HepG2 (cell line): ENCODE data around the gene CCDC69. TPM values are rescaled to one million over a fixed set of nuclear protein-coding genes. Genes with fewer than 3 reads are reported as not detected.
A peak's percentile ranks its signal among the peaks of the same experiment; 100 is the strongest.

ENCODE experiments used
- ATAC-seq: fragments of 200-7000 bp; cut with Tn5 transposase; 3 replicates; pipeline ENCODE4 v1.9.1; 2020; ENCODE audit warnings: mild to moderate bottlenecking, moderate library complexity
- BruUV-seq: library from RNA; stranded (reverse); fragments of 400-500 nt; replicated peaks from 2 replicates; lab custom pipeline; 2021; lab: Mats Ljungman, UMichigan
- CTCF ChIA-PET: fragments of 300-600 bp; formaldehyde crosslinking; extraction: SDS; loops from one replicate; lab custom pipeline; 2021; ENCODE audit warnings: low total read pairs, inconsistent platforms, low intra/inter-chr PET ratio; lab: Yijun Ruan, JAX
- POLR2A ChIA-PET: fragments of 350-600 bp; sonication (Branson Sonifier 250); formaldehyde crosslinking; loops from one replicate; lab custom pipeline; 2020; ENCODE audit warnings: antibody characterized with exemption, inconsistent platforms; lab: Yijun Ruan, JAX
- DNase-seq: peaks from one replicate; pipeline ENCODE4 v3.0.0-alpha.2; 2015; ENCODE audit warnings: low spot score
- FAIRE-seq: peaks from 3 replicates; lab custom pipeline; 2011; peaks lifted over from hg19 to GRCh38; lab: Jason Lieb, UNC
- H2AFZ ChIP-seq: one replicate; pipeline ENCODE4 v1.6.1; 2011; ENCODE audit warnings: low read length, inconsistent platforms
- H3K27ac ChIP-seq: fragments of 300-600 bp; 3 replicates; pipeline ENCODE4 v1.8.0; 2011; ENCODE audit warnings: mixed run types, mild to moderate bottlenecking, mixed read lengths, low read length, inconsistent platforms; ENCODE audit not compliant: insufficient read depth; ENCODE audit errors: extremely low read length
- H3K27me3 ChIP-seq, 2 experiments: fragments of 200-600 bp in 1 of 2; 2 replicates in 1 of 2; 3 replicates in 1 of 2; pipeline versions ENCODE4 v1.6.0 to v1.8.0; 2011; ENCODE audit warnings: low read length in 2 of 2, mild to moderate bottlenecking in 2 of 2, moderate library complexity in 2 of 2, inconsistent platforms in 1 of 2; ENCODE audit not compliant: insufficient read depth in 2 of 2, control insufficient read depth in 1 of 2
- H3K36me3 ChIP-seq, 2 experiments: fragments of 200-600 bp in 1 of 2; replicated peaks in 1 of 2; 2 replicates in 1 of 2; 3 replicates in 1 of 2; pipeline versions ENCODE4 v1.5.1 to v1.8.0; 2011; ENCODE audit warnings: low read length in 2 of 2, inconsistent platforms in 1 of 2; ENCODE audit not compliant: insufficient read depth in 2 of 2, control insufficient read depth in 1 of 2
- H3K4me1 ChIP-seq: 2 replicates; pipeline ENCODE4 v1.5.1; 2012; ENCODE audit warnings: low read length, inconsistent platforms; ENCODE audit not compliant: insufficient read depth
- H3K4me2 ChIP-seq: 2 replicates; pipeline ENCODE4 v1.6.0; 2011; ENCODE audit warnings: low read depth, low read length, inconsistent platforms
- H3K4me3 ChIP-seq, 3 experiments: fragments of 200-600 bp in 1 of 3; sonication (generic), shearing (Covaris generic) in 1 of 3; replicated peaks in 1 of 3; 2 replicates each; pipeline ENCODE4 v1.5.1; 2011 to 2016; ENCODE audit warnings: low read length in 3 of 3, inconsistent platforms in 2 of 3, low read depth in 2 of 3, mild to moderate bottlenecking in 2 of 3, control low read depth in 1 of 3, mixed read lengths in 1 of 3; ENCODE audit not compliant: insufficient read depth in 1 of 3
- H3K79me2 ChIP-seq: one replicate; pipeline ENCODE4 v1.6.1; 2011; ENCODE audit warnings: low read length, inconsistent platforms; ENCODE audit not compliant: insufficient read depth
- H3K9ac ChIP-seq: 2 replicates; pipeline ENCODE4 v1.6.0; 2011; ENCODE audit warnings: mild to moderate bottlenecking, low read depth, low read length, inconsistent platforms; ENCODE audit not compliant: insufficient read depth
- H3K9me3 ChIP-seq: 2 replicates; pipeline ENCODE4 v1.5.1; 2012; ENCODE audit warnings: mild to moderate bottlenecking, low read length
- H4K20me1 ChIP-seq: 2 replicates; pipeline ENCODE4 v1.6.0; 2011; ENCODE audit warnings: inconsistent platforms, mild to moderate bottlenecking, low read length, moderate library complexity; ENCODE audit not compliant: insufficient read depth
- GTF3A ChIP-seq: sonication (generic); formaldehyde crosslinking; conservative IDR thresholded peaks from 2 replicates; pipeline ENCODE4 v1.4.0; 2020; ENCODE audit warnings: mild to moderate bottlenecking, missing genetic modification reagents
- MAFF ChIP-seq: IDR thresholded peaks from 2 replicates; pipeline ENCODE4 v1.6.1; 2011; ENCODE audit warnings: low read depth, low read length, improper control_type of control experiment
- MAZ ChIP-seq, 2 experiments: sonication (generic) in 1 of 2; formaldehyde crosslinking in 1 of 2; IDR thresholded peaks; 2 replicates each; pipeline versions ENCODE4 v1.5.0 to v1.6.1; 2012 to 2020; ENCODE audit warnings: low read depth in 2 of 2, mild to moderate bottlenecking in 2 of 2, borderline replicate concordance in 1 of 2, improper control_type of control experiment in 1 of 2, low read length in 1 of 2, missing genetic modification reagents in 1 of 2, moderate library complexity in 1 of 2
- NCOA2 ChIP-seq: sonication (generic); formaldehyde crosslinking; IDR thresholded peaks from 2 replicates; pipeline ENCODE4 v1.8.0; 2022; ENCODE audit warnings: inconsistent platforms
- RCOR2 ChIP-seq: IDR thresholded peaks from 2 replicates; pipeline ENCODE4 v1.6.1; 2016; ENCODE audit warnings: missing biosample characterization, missing genetic modification reagents
- SRY ChIP-seq: sonication (generic); formaldehyde crosslinking; IDR thresholded peaks from 2 replicates; pipeline ENCODE4 v1.8.0; 2022; ENCODE audit warnings: mild to moderate bottlenecking, missing genetic modification reagents
- TOE1 ChIP-seq: sonication (generic); formaldehyde crosslinking; IDR thresholded peaks from 2 replicates; pipeline ENCODE4 v1.4.0; 2020; ENCODE audit warnings: mild to moderate bottlenecking, missing genetic modification reagents
- XRCC5 ChIP-seq: fragments of 200-400 bp; formaldehyde crosslinking; optimal IDR thresholded peaks from 2 replicates; pipeline ENCODE3; 2017; ENCODE audit warnings: mild to moderate bottlenecking, low read length
- ZBTB7B ChIP-seq: sonication (generic); formaldehyde crosslinking; IDR thresholded peaks from 2 replicates; pipeline ENCODE4 v1.4.0; 2020; ENCODE audit warnings: missing genetic modification reagents
- ZFP90 ChIP-seq: sonication (generic); formaldehyde crosslinking; IDR thresholded peaks from 2 replicates; pipeline ENCODE4 v1.8.0; 2022; ENCODE audit warnings: missing genetic modification reagents, mild to moderate bottlenecking, inconsistent platforms, borderline replicate concordance
- ZFYVE20 ChIP-seq: sonication (generic); formaldehyde crosslinking; IDR thresholded peaks from 2 replicates; pipeline ENCODE4 v1.8.0; 2023; ENCODE audit warnings: low read depth, mild to moderate bottlenecking, moderate library complexity, missing genetic modification reagents, borderline replicate concordance
- ZMYM2 ChIP-seq: sonication (generic); formaldehyde crosslinking; IDR thresholded peaks from 2 replicates; pipeline ENCODE4 v1.8.0; 2022; ENCODE audit warnings: mild to moderate bottlenecking, missing genetic modification reagents
- ZNF20 ChIP-seq: sonication (generic); formaldehyde crosslinking; IDR thresholded peaks from 2 replicates; pipeline ENCODE4 v1.4.0; 2020; ENCODE audit warnings: mild to moderate bottlenecking, moderate library complexity, missing genetic modification reagents
- ZNF317 ChIP-seq: sonication (generic); formaldehyde crosslinking; IDR thresholded peaks from 2 replicates; pipeline ENCODE4 v1.5.0; 2020; ENCODE audit warnings: mild to moderate bottlenecking, missing genetic modification reagents
- ZNF33B ChIP-seq: sonication (generic); formaldehyde crosslinking; IDR thresholded peaks from 2 replicates; pipeline ENCODE4 v1.5.1; 2020; ENCODE audit warnings: mild to moderate bottlenecking, missing genetic modification reagents
- ZNF496 ChIP-seq: sonication (generic); formaldehyde crosslinking; IDR thresholded peaks from 2 replicates; pipeline ENCODE4 v1.8.1; 2023; ENCODE audit warnings: mild to moderate bottlenecking, moderate library complexity, missing genetic modification reagents; ENCODE audit not compliant: insufficient replicate concordance
- ZNF546 ChIP-seq: sonication (generic); formaldehyde crosslinking; conservative IDR thresholded peaks from 2 replicates; pipeline ENCODE4 v1.8.1; 2023; ENCODE audit warnings: mild to moderate bottlenecking, missing genetic modification reagents
- ZNF552 ChIP-seq: sonication (generic); formaldehyde crosslinking; IDR thresholded peaks from 2 replicates; pipeline ENCODE4 v1.9.0; 2022; ENCODE audit warnings: missing genetic modification reagents, mild to moderate bottlenecking, borderline replicate concordance
- ZNF709 ChIP-seq: sonication (generic); formaldehyde crosslinking; IDR thresholded peaks from 2 replicates; pipeline ENCODE4 v1.5.0; 2020; ENCODE audit warnings: mild to moderate bottlenecking, missing genetic modification reagents
- ZNF782 ChIP-seq: sonication (generic); formaldehyde crosslinking; IDR thresholded peaks from 2 replicates; pipeline ENCODE4 v1.4.0; 2020; ENCODE audit warnings: missing genetic modification reagents, mild to moderate bottlenecking, borderline replicate concordance
- WGBS: methylation state at CpG from one replicate; pipeline ENCODE4 v1.1.6; 2017; ENCODE audit warnings: low lambda C conversion rate; 5-methylcytosine and 5-hydroxymethylcytosine counted together
- in situ Hi-C: cut with HindIII; loops from 2 replicates; pipeline ENCODE4 v1.10.0; 2017; ENCODE audit warnings: low pct_unique_long_range_greater_than_20kb; ENCODE audit not compliant: extremely low pct_ligation_motif_present
- intact Hi-C: fragments of 100-400 bp; cut with micrococcal nuclease; formaldehyde crosslinking; loops from one replicate; pipeline ENCODE4 v1.10.0; 2022; ENCODE audit not compliant: unreplicated experiment
- polyA plus RNA-seq, 8 experiments: library from polyadenylated mRNA; depleted of rRNA in 3 of 8; stranded (reverse) in 7 of 8; unstranded in 1 of 8; fragments of >200 nt; fragmentation: Illumina TruSeq in 4 of 8; extraction: Trizol in 4 of 8; gene quantifications; 2 replicates each; pipeline versions ENCODE4 v1.2.1 to v1.2.3, GENCODE V29; 2011 to 2016; ENCODE audit warnings: low read depth in 4 of 8, missing spikeins in 1 of 8, mixed read lengths in 1 of 8; ENCODE audit not compliant: insufficient read depth in 1 of 8
- total RNA-seq, 5 experiments: library from RNA; depleted of rRNA; stranded (reverse); fragments of >200 nt; fragmentation: Illumina TruSeq; extraction: Trizol; gene quantifications; 2 replicates each; pipeline ENCODE4 v1.2.3, GENCODE V29; 2016; ENCODE audit warnings: low read depth in 1 of 5
- TF ChIP-seq, protein P1 (sequence below): sonication (generic); formaldehyde crosslinking; IDR thresholded peaks from 2 replicates; pipeline ENCODE4 v1.8.1; 2023; ENCODE audit warnings: mild to moderate bottlenecking, missing genetic modification reagents
- TF ChIP-seq, protein P2 (sequence below): IDR thresholded peaks from 2 replicates; pipeline ENCODE4 v1.6.1; 2016; ENCODE audit warnings: low read depth, control low read depth
- TF ChIP-seq, protein P3 (sequence below): sonication (generic); formaldehyde crosslinking; IDR thresholded peaks from 2 replicates; pipeline ENCODE4 v1.5.0; 2020; ENCODE audit warnings: missing genetic modification reagents

CCDC69 gene
- total and polyA plus RNA-seq, 2 of the 13 experiments (the other 11 are each of a cell fraction or from before 2014, with no cell fraction given): 12.2 to 45.2 TPM

DNA sequence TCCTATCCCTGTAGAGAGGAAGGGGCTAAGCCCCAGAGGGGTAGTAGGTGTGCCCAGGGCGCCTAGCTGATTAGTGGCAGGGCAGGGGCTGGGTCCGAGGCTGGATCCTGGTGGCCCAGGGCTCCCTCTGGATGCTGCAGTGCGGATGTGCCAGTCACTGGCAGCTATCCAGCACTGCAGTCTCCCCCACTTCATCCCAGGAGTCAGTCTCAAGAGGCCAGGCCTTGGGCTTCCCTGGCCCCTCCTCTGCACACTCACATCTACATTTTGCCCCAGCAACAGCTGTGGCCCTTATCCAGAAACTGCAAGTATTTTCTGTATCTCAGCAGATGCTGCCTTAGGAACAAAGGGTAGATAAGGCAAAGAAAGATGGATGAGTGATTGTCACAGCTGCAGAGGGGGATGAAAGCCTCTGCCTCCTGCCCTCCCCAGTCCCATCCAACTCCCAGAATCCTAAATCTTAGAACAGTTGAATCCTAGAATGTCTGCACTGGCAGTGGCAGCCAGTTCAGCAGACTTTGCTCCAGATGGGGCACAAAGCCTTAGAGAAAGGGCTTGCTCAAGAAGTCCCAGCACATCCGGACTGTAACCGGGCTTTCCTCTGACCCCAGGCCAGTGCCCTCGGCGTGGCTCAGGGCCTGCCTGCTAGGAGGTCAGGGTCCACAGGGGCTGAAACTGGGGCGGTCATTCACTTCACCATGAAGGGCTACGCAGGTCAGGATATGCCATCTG lies 68.0 kb downstream of the CCDC69 start:
- H3K27ac ChIP-seq: peak overlapping the region; percentile 74
- CTCF ChIA-PET: no interaction called here
- peak overlapping the region; percentile 74 to 80 (median 77) for H3K4me3 ChIP-seq
- intact Hi-C loops: no loop called here
- in situ Hi-C loops: no loop called here
- FAIRE-seq (peak; percentile 79), ATAC-seq (peak; percentile 85), DNase-seq (peak; percentile 42)
- 0 out of 5 replicates have a peak, but pooled peaks cover 0 to 3% of the 10 kb centered on the region in 2 experiments for H3K36me3 ChIP-seq
- no peaks in the 10 kb centered on the region for H3K9me3 ChIP-seq
- POLR2A ChIA-PET: no interaction called here
- H3K79me2 ChIP-seq: peaks cover 39% of the 10 kb centered on the region
- H3K4me2 ChIP-seq: peak overlapping the region; percentile 96
- 0% methylated on average over 4 of the region's 9 CpGs for WGBS
- H4K20me1 ChIP-seq: no peaks in the 10 kb centered on the region; the same call in 1 of the 2 replicates
- no peaks in the 10 kb centered on the region for H3K27me3 ChIP-seq
- H2AFZ ChIP-seq: peak overlapping the region; percentile 20
- peaks cover 61% of the 10 kb centered on the region for H3K4me1 ChIP-seq
- H3K9ac ChIP-seq: peak overlapping the region; percentile 67
- BruUV-seq: no TSS peak
- TF ChIP-seq ZNF709: no peak
- no peak for TF ChIP-seq ZNF20 (CRISPR knock-in tag)
- no peak for TF ChIP-seq TOE1
- TF ChIP-seq NCOA2 (CRISPR knock-in tag): peak; percentile 35; the same call in 1 of the 2 replicates
- TF ChIP-seq ZNF552 (CRISPR knock-in tag): no peak
- TF ChIP-seq, protein P1, sequence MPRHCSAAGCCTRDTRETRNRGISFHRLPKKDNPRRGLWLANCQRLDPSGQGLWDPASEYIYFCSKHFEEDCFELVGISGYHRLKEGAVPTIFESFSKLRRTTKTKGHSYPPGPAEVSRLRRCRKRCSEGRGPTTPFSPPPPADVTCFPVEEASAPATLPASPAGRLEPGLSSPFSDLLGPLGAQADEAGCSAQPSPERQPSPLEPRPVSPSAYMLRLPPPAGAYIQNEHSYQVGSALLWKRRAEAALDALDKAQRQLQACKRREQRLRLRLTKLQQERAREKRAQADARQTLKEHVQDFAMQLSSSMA (CRISPR knock-in tag): no peak
- no peak for TF ChIP-seq ZNF546 (CRISPR knock-in tag)
- peak; percentile 55 for TF ChIP-seq RCOR2 (CRISPR knock-in tag)
- TF ChIP-seq ZFP90 (CRISPR knock-in tag): no peak
- TF ChIP-seq SRY: 0 out of 2 replicates have a peak, but pooled peaks have one; percentile 61
- TF ChIP-seq, protein P2, sequence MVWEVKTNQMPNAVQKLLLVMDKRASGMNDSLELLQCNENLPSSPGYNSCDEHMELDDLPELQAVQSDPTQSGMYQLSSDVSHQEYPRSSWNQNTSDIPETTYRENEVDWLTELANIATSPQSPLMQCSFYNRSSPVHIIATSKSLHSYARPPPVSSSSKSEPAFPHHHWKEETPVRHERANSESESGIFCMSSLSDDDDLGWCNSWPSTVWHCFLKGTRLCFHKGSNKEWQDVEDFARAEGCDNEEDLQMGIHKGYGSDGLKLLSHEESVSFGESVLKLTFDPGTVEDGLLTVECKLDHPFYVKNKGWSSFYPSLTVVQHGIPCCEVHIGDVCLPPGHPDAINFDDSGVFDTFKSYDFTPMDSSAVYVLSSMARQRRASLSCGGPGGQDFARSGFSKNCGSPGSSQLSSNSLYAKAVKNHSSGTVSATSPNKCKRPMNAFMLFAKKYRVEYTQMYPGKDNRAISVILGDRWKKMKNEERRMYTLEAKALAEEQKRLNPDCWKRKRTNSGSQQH (CRISPR knock-in tag): no peak
- TF ChIP-seq ZBTB7B (CRISPR knock-in tag): peak; percentile 17; the same call in 1 of the 2 replicates
- TF ChIP-seq MAFF: no peak
- TF ChIP-seq XRCC5: peak; percentile 17
- TF ChIP-seq, protein P3, sequence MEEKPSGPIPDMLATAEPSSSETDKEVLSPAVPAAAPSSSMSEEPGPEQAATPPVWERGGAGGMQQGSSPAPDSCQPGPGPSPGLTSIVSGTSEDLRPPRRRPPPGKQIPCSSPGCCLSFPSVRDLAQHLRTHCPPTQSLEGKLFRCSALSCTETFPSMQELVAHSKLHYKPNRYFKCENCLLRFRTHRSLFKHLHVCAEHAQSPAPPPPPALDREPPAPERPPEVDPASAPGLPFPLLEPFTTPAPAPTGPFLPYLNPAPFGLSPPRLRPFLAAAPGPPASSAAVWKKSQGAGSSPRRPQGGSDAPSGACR: no peak
- no peak for TF ChIP-seq ZNF317 (CRISPR knock-in tag)
- no peak for TF ChIP-seq MAZ (IDR thresholded peaks at IDR 0.05; ENCODE audit: borderline replicate concordance, low read depth, low read length)
- TF ChIP-seq MAZ (CRISPR knock-in tag; IDR thresholded peaks at IDR 0.05; ENCODE audit: low read depth): no peak
- TF ChIP-seq ZFYVE20 (CRISPR knock-in tag): no peak
- no peak for TF ChIP-seq ZNF33B (CRISPR knock-in tag)
- no peak for TF ChIP-seq ZNF496 (CRISPR knock-in tag)
- TF ChIP-seq ZMYM2: no peak
- TF ChIP-seq ZNF782: no peak
- no peak for TF ChIP-seq GTF3A (CRISPR knock-in tag)
